Measurements from ENCODE around the gene RALGPS1. TPM values are rescaled to one million over a fixed set of nuclear protein-coding genes. Genes with fewer than 3 reads are reported as not detected.

RALGPS1 gene
- total RNA-seq, 2 donors from 2014 or later = 9.7 to 17.7 TPM

DNA sequence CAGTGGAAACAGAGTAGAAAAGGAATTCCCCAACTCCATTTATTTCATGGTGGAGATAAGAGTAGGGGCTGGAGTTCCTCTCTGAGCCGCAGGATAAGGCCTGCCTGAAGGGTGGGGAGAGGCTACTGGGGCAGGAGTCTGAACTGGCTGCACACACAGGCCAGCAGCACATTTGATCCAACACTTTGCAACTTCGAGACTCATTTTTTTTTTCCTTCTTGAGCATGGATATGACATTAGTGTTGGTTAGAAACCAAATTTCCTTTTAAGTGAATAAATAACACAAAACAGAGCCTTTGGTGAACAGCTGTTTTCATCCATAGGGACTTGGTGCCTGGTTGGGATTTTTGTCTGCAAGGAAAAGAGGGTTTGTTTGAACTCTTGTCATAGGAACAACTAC is 76.6 kb downstream of the RALGPS1 start:
- H3K27me3 ChIP-seq = no peaks in the 10 kb centered on the region
- no peak for DNase-seq (ENCODE audit: low spot score)
- peaks cover 0 to 28% of the 10 kb centered on the region in 2 donors for H3K4me1 ChIP-seq
- no peak overlapping the region for H3K4me3 ChIP-seq
- no peak for TF ChIP-seq CTCF (IDR thresholded peaks at IDR 0.05)
- peak overlapping the region in 1 of 2 donors; percentile 35 for H3K27ac ChIP-seq
- no peaks in the 10 kb centered on the region for H3K36me3 ChIP-seq
- H3K9me3 ChIP-seq = peaks cover 0 to 9% of the 10 kb centered on the region in 2 donors

GRCh38 chr9:126992427-126992826 is 77.8 kb downstream of the RALGPS1 start:
- peaks cover 0 to 18% of the 10 kb centered on the region in 2 donors for H3K4me1 ChIP-seq
- H3K27ac ChIP-seq = no peak overlapping the region
- no peaks in the 10 kb centered on the region for H3K36me3 ChIP-seq
- H3K4me3 ChIP-seq = no peak overlapping the region
- no peak for TF ChIP-seq CTCF (IDR thresholded peaks at IDR 0.05)
- H3K9me3 ChIP-seq = peaks cover 0 to 9% of the 10 kb centered on the region in 2 donors
- no peak for DNase-seq (ENCODE audit: low spot score)
- no peaks in the 10 kb centered on the region for H3K27me3 ChIP-seq

DNA sequence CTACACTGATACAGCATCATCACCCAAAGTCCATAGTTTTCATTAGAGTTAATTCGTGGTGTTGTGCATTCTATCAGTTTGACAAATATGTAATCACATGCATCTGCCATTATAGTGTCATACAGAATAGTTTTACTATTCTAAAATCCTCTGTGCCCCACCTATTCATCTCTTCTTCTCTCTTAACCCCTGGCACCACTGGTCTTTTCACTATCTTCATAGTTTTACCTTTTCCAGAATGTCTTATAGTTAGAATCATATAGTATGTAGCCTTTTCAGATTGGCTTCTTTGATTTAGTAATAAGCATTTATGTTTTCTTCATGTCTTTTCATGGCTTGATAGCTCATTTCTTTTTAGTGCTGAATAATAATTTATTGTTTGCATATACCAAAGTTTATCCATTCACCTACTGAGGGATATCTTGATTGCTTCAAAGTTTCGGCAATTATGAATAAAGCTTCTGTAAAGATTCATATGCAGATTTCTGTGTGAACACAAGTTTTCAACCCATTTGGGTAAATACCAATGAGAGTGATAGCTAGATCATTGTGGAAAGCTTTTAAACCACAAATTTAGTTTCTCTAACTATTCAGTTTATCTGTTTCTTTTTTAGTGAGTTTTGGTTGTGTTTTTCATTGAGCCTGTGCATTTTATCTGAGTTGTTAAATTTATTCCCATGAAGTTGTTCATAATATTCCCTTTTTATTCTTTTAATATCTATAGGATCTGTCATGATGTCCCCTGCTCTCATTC is 84.9 kb downstream of the RALGPS1 start:
- no peak for DNase-seq (ENCODE audit: low spot score)
- H3K4me3 ChIP-seq = no peak overlapping the region
- no peak overlapping the region for H3K27ac ChIP-seq
- no peaks in the 10 kb centered on the region for H3K9me3 ChIP-seq
- no peaks in the 10 kb centered on the region for H3K36me3 ChIP-seq
- no peak for TF ChIP-seq CTCF (IDR thresholded peaks at IDR 0.05)
- H3K4me1 ChIP-seq = no peaks in the 10 kb centered on the region
- no peaks in the 10 kb centered on the region for H3K27me3 ChIP-seq

DNA sequence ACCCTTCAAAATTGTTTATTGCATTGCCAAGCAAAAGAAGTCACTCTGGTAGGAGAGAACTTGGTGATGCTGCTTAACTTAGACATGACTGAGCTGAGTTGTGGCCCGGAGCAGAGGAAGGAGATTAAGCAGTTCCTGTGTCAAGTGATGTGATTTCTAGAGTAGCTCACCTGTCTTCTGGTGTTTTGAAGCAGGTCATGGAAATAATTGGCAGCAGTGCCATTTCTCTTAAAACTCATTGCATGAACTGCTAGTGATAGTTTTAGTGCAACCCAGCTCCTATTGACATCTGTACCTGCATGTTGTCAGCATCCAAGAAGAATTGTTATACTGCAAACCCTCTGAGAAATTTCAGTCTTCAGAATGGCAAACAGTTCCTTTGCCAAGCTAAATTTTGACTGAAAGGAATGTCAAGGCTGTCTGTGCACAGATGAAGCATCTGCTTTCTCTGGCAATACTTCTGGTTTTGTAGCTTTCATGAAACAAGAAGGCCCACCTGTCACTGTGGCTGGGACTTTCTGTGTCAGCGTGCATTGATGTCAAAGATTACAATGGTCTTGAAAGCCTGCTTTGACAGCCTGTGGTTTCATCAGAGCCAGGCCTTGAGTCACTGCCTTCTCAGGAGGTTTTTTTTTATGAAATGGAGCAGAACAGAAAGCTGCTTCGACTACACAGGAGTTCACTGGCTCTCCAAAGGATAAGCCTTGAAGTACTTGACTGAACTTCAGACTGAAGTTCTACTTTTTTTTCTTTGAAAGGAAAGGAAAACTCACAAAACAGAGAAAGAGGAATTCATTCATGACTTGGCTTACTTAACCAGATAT is 90.6 kb downstream of the RALGPS1 start:
- Histone ChIP-seq H3K27ac (no peak overlapping the region), H3K27me3 (no peaks in the 10 kb centered on the region), H3K4me1 (peaks cover 0 to 7% of the 10 kb centered on the region in 2 donors), H3K4me3 (no peak overlapping the region), H3K9me3 (no peaks in the 10 kb centered on the region), H3K36me3 (no peaks in the 10 kb centered on the region)
- DNase-seq (ENCODE audit: low spot score) = no peak
- TF ChIP-seq CTCF (IDR thresholded peaks at IDR 0.05) = no peak

DNA sequence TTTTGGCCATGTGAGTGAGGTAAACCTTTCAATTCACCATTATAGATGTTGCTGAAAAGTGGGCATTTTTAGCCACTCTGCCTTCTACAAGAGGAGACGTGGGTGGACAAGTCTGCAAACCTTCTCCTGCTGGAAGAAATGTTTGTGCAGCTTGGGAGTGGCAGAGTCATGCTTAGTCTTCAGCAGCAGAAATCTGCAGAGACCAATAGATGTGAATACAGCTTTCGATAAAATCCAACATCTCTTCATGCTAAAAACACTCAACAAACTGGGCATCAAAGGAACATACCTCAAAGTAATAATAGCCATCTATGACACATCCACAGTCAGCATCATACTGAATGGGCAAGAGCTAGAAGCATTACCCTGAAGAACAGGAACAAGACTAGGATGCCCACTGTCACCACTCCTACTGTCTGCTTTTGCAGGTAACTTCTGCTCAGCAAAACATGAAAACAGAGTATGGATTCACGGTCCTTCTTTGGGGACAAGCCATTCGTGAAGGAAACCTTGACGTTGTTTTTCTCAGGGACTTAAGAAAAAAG is 91.3 kb downstream of the RALGPS1 start:
- Histone ChIP-seq H3K4me1 (peaks cover 0 to 7% of the 10 kb centered on the region in 2 donors), H3K9me3 (no peaks in the 10 kb centered on the region), H3K4me3 (no peak overlapping the region), H3K36me3 (no peaks in the 10 kb centered on the region), H3K27ac (no peak overlapping the region), H3K27me3 (no peaks in the 10 kb centered on the region)
- no peak for TF ChIP-seq CTCF (IDR thresholded peaks at IDR 0.05)
- no peak for DNase-seq (ENCODE audit: low spot score)

Data from right atrium auricular region (tissue), 2 donors.